ENCODE results near the gene KLHL10. TPM values are rescaled to one million over a fixed set of nuclear protein-coding genes. Genes with fewer than 3 reads are reported as not detected.

KLHL10 gene
- total RNA-seq, 5 donors from 2014 or later (not counting 1 experiment from before 2014, with no cell fraction given), result not detected

GRCh38 chr17:41806685-41807445 is 30.8 kb upstream of the KLHL10 start:
- ATAC-seq (replicated peaks in 1 of 4) (no peak), DNase-seq (no peak)
- ChIA-PET POLR2A (no interaction called here), CTCF (interaction anchor here in 1 of 2 donors (0.6 kb wide), 1 partner anchor 1413 kb away, joined by 3 read pairs; no protein-coding TSS in a partner anchor)
- no peak overlapping the region for H3K27ac ChIP-seq (ENCODE audit: low read length)
- H3K36me3 ChIP-seq (ENCODE audit: control insufficient read depth in 2 of 2, extremely low read depth in 1 of 2, insufficient read depth in 1 of 2, low read length in 1 of 2), result no peaks in the 10 kb centered on the region
- H3K9me3 ChIP-seq, result no peaks in the 10 kb centered on the region
- H3K27ac Mint-ChIP-seq, result no peak overlapping the region
- H3K4me1 ChIP-seq (ENCODE audit: control insufficient read depth in 1 of 2, extremely low read depth in 1 of 2, insufficient read depth in 2 of 2, low read length in 2 of 2), result peaks cover 0 to 22% of the 10 kb centered on the region in 2 experiments
- no peak overlapping the region for H3K4me3 ChIP-seq (ENCODE audit: control insufficient read depth in 1 of 2, extremely low read depth in 1 of 2, low read length in 1 of 2)
- H3K9me3 Mint-ChIP-seq, result no peaks in the 10 kb centered on the region
- H3K27me3 ChIP-seq (replicated peaks in 1 of 2; ENCODE audit: control insufficient read depth in 2 of 2, extremely low read depth in 1 of 2, insufficient read depth in 2 of 2, low read length in 1 of 2), result peaks cover 0 to 15% of the 10 kb centered on the region in 2 experiments
- peaks cover 15 to 17% (median 15%) of the 10 kb centered on the region in 3 donors for H3K4me1 Mint-ChIP-seq
- 70% methylated on average over 4 of the region's 8 CpGs for WGBS (ENCODE audit: insufficient coverage)
- H3K36me3 Mint-ChIP-seq, result peaks cover 3% of the 10 kb centered on the region
- H3K4me3 Mint-ChIP-seq, result no peak overlapping the region
- H3K27me3 Mint-ChIP-seq, result no peaks in the 10 kb centered on the region

DNA sequence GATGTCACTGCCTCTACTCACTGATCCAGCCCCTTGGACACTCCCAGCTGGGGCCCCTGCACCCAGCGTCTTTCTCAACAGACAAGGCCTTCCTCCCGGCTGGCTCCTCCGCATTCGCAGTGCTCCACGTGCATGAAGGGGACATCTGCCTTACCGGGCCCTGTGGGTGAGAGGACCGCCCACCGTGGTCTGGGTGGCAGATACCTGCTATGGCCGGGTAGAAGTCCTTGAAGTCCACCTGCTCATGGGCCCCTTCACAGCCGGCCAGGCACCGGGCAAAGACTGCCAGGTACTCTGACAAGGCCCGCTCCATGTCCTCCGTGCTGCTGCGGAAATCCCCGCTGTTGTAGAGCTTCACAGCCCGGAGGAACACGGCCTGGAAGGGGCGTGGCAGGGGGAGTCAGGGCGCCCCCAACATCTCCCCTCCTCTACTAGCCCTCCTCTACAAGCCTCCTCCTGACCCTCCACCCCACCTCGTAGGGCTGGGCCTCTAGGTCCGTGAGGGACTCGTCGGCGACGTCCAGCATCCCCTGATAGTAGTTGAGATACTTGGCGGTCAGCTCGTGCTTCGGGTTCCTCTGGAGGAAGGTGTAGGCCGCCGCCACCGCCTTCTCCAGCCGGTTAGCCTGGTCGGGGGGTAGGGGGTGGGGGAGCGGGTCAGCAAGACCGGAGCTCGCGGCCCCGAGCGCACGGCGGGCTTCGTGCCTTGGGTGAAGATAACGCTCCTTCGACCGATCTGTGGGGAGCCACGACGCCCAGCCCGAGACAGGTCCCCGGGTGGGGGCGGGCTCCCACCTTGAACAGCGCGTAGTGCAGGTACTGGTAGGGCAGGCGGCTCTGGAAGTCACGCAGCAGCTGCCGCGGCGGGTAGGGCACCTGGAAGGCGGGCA is 26.7 kb upstream of the KLHL10 start:
- no peak overlapping the region for H3K27ac ChIP-seq (ENCODE audit: low read length)
- peak overlapping the region; percentile 68 to 96 (median 84) for H3K4me3 Mint-ChIP-seq
- no peaks in the 10 kb centered on the region for H3K9me3 Mint-ChIP-seq
- no peak overlapping the region for H3K27ac Mint-ChIP-seq
- DNase-seq (peak in 6 of 35 experiments; percentile 9 to 27 (median 23)), ATAC-seq (replicated peaks in 1 of 4) (peak; percentile 53 to 61 (median 60))
- WGBS (ENCODE audit: insufficient coverage), result 33% methylated on average over 41 of the region's 58 CpGs
- peak overlapping the region; percentile 64 to 75 for H3K4me3 ChIP-seq (ENCODE audit: control insufficient read depth in 1 of 2, extremely low read depth in 1 of 2, low read length in 1 of 2)
- H3K36me3 ChIP-seq (ENCODE audit: control insufficient read depth in 2 of 2, extremely low read depth in 1 of 2, insufficient read depth in 1 of 2, low read length in 1 of 2), result no peaks in the 10 kb centered on the region
- ChIA-PET POLR2A (interaction anchor here in 1 of 2 donors (0.6 kb wide), 1 partner anchor 120 kb away, joined by 5 read pairs; the partner anchor contains the start of gene ODAD4), CTCF (interaction anchor here (0.6 to 2.1 kb wide), 5 partner anchors 9 to 73 kb away, joined by 3 to 7 read pairs (median 4); partner anchors contain the start of gene JUP (in 1 of the 2))
- H3K4me1 Mint-ChIP-seq, result peaks cover 20 to 28% (median 25%) of the 10 kb centered on the region in 3 donors
- H3K4me1 ChIP-seq (ENCODE audit: control insufficient read depth in 1 of 2, extremely low read depth in 1 of 2, insufficient read depth in 2 of 2, low read length in 2 of 2), result peaks cover 0 to 33% of the 10 kb centered on the region in 2 experiments
- H3K27me3 Mint-ChIP-seq, result no peaks in the 10 kb centered on the region
- peaks cover 0 to 24% of the 10 kb centered on the region in 2 experiments for H3K27me3 ChIP-seq (replicated peaks in 1 of 2; ENCODE audit: control insufficient read depth in 2 of 2, extremely low read depth in 1 of 2, insufficient read depth in 2 of 2, low read length in 1 of 2)
- no peaks in the 10 kb centered on the region for H3K9me3 ChIP-seq
- H3K36me3 Mint-ChIP-seq, result peaks cover 3% of the 10 kb centered on the region

DNA sequence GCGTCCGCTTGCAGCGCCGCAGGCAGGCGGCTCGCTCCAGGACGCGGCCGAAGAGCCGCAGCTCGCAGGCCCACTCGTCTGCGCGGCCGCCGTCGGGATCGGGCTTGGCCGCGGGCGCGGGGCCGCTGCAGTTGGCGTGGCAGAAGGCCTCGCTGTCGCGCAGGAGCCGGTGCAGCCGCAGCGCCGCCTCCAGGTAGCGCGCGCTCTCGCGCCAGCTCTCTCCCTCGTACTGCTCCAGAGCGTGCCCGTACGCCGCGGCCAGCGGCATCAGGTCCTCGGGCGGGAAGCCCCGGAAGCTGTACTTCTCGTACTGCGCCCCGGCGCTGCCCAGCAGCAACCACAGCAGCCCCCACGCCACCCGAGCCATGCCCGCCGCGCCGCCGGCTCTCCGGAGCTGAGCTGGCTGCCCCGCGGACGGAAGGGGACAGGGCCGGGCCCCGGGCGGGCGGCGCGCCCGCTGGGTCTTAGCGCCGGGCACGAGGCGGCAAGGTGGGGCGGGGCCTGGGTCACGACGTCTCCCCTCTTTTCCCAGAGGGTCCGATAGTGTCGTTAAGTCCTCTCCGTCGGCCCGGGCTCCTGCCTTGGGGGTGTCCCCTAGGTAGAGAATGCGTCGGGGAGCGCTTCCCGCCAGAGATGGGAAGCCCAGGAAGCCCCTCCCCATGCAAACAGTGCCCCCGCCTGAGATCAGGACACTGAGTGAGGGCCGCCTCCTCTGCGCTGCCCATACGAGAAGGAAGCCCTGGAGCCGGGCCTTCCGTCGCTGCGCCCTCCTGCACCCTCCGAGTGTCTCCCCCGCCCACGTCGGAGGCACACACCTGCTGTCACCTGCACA is 25.9 kb upstream of the KLHL10 start, which contains the start of gene P3H4:
Gene P3H4, minus strand, starts transcription at position 401 of the 832 bp plus-strand sequence. Its CDS starts 34 bp downstream, at position 367.
- H3K4me1 Mint-ChIP-seq, result peaks cover 20 to 28% (median 25%) of the 10 kb centered on the region in 3 donors
- peak within 1 kb of the TSS; percentile 22 to 57 for H3K27ac Mint-ChIP-seq
- no peaks in the 10 kb centered on the region for H3K9me3 ChIP-seq
- ChIA-PET POLR2A (interaction anchor here in 1 of 2 donors (0.6 to 1.0 kb wide), 2 partner anchors 119 to 124 kb away, joined by 3 to 5 read pairs; partner anchors contain the start of gene ODAD4), CTCF (interaction anchor here (0.6 to 2.1 kb wide), 6 partner anchors 7 to 76 kb away, joined by 3 to 7 read pairs (median 4); partner anchors contain the start of gene JUP (in 1 of the 2))
- peak within 1 kb of the TSS; percentile 84 to 96 (median 90) for H3K4me3 Mint-ChIP-seq
- peaks cover 3% of the 10 kb centered on the region for H3K36me3 Mint-ChIP-seq
- DNase-seq (peak; percentile 34 to 85 (median 67)), ATAC-seq (replicated peaks in 1 of 4) (peak; percentile 92 to 94 (median 92))
- no peaks in the 10 kb centered on the region for H3K9me3 Mint-ChIP-seq
- peak within 1 kb of the TSS; percentile 64 to 75 for H3K4me3 ChIP-seq (ENCODE audit: control insufficient read depth in 1 of 2, extremely low read depth in 1 of 2, low read length in 1 of 2)
- H3K27me3 Mint-ChIP-seq, result no peaks in the 10 kb centered on the region
- WGBS (ENCODE audit: insufficient coverage), result under 1% methylated on average over 84 of the region's 96 CpGs
- peaks cover 0 to 25% of the 10 kb centered on the region in 2 experiments for H3K27me3 ChIP-seq (replicated peaks in 1 of 2; ENCODE audit: control insufficient read depth in 2 of 2, extremely low read depth in 1 of 2, insufficient read depth in 2 of 2, low read length in 1 of 2)
- H3K27ac ChIP-seq (ENCODE audit: low read length), result no peak within 1 kb of the TSS
- H3K4me1 ChIP-seq (ENCODE audit: control insufficient read depth in 1 of 2, extremely low read depth in 1 of 2, insufficient read depth in 2 of 2, low read length in 2 of 2), result peaks cover 0 to 33% of the 10 kb centered on the region in 2 experiments
- H3K36me3 ChIP-seq (ENCODE audit: control insufficient read depth in 2 of 2, extremely low read depth in 1 of 2, insufficient read depth in 1 of 2, low read length in 1 of 2), result no peaks in the 10 kb centered on the region

GRCh38 chr17:41812381-41813151 is 25.1 kb upstream of the KLHL10 start, which contains the start of gene FKBP10:
FKBP10 (plus strand) TSS chr17:41813004; CDS start chr17:41813035, 31 bp downstream.
- CTCF ChIA-PET, result interaction anchor here in 1 of 2 donors (0.7 to 2.1 kb wide), 3 partner anchors 8 to 26 kb away, joined by 3 to 6 read pairs (median 3); partner anchors contain the start of gene JUP
- DNase-seq (peak in 26 of 35 experiments; percentile 8 to 56 (median 37)), ATAC-seq (replicated peaks in 1 of 4) (peak; percentile 4 to 20 (median 8))
- H3K4me1 ChIP-seq (ENCODE audit: control insufficient read depth in 1 of 2, extremely low read depth in 1 of 2, insufficient read depth in 2 of 2, low read length in 2 of 2), result peaks cover 0 to 33% of the 10 kb centered on the region in 2 experiments
- no peaks in the 10 kb centered on the region for H3K36me3 ChIP-seq (ENCODE audit: control insufficient read depth in 2 of 2, extremely low read depth in 1 of 2, insufficient read depth in 1 of 2, low read length in 1 of 2)
- no peaks in the 10 kb centered on the region for H3K9me3 ChIP-seq
- POLR2A ChIA-PET, result interaction anchor here in 1 of 2 donors (0.6 to 1.0 kb wide), 2 partner anchors 9 to 124 kb away, joined by 3 to 7 read pairs; no protein-coding TSS in a partner anchor
- peaks cover 0 to 30% of the 10 kb centered on the region in 2 experiments for H3K27me3 ChIP-seq (replicated peaks in 1 of 2; ENCODE audit: control insufficient read depth in 2 of 2, extremely low read depth in 1 of 2, insufficient read depth in 2 of 2, low read length in 1 of 2)
- 3% methylated on average over 17 of the region's 35 CpGs for WGBS (ENCODE audit: insufficient coverage)
- Mint-ChIP-seq H3K9me3 (no peaks in the 10 kb centered on the region), H3K36me3 (peaks cover 3% of the 10 kb centered on the region), H3K27ac (peak within 1 kb of the TSS; percentile 22 to 57), H3K4me3 (peak within 1 kb of the TSS; percentile 84 to 96 (median 90)), H3K27me3 (no peaks in the 10 kb centered on the region), H3K4me1 (peaks cover 20 to 28% (median 25%) of the 10 kb centered on the region in 3 donors)
- H3K4me3 ChIP-seq (ENCODE audit: control insufficient read depth in 1 of 2, extremely low read depth in 1 of 2, low read length in 1 of 2), result peak within 1 kb of the TSS; percentile 64 to 75
- no peak within 1 kb of the TSS for H3K27ac ChIP-seq (ENCODE audit: low read length)

- POLR2A ChIA-PET, result interaction anchor here in 1 of 2 donors (0.6 to 1.0 kb wide), 2 partner anchors 9 to 125 kb away, joined by 3 to 7 read pairs; no protein-coding TSS in a partner anchor
- Histone ChIP-seq H3K4me1 (ENCODE audit: control insufficient read depth in 1 of 2, extremely low read depth in 1 of 2, insufficient read depth in 2 of 2, low read length in 2 of 2) (peaks cover 0 to 33% of the 10 kb centered on the region in 2 experiments), H3K4me3 (ENCODE audit: control insufficient read depth in 1 of 2, extremely low read depth in 1 of 2, low read length in 1 of 2) (no peak overlapping the region), H3K27me3 (replicated peaks in 1 of 2; ENCODE audit: control insufficient read depth in 2 of 2, extremely low read depth in 1 of 2, insufficient read depth in 2 of 2, low read length in 1 of 2) (peaks cover 0 to 33% of the 10 kb centered on the region in 2 experiments), H3K9me3 (no peaks in the 10 kb centered on the region), H3K36me3 (ENCODE audit: control insufficient read depth in 2 of 2, extremely low read depth in 1 of 2, insufficient read depth in 1 of 2, low read length in 1 of 2) (no peaks in the 10 kb centered on the region), H3K27ac (ENCODE audit: low read length) (no peak overlapping the region)
- H3K27me3 Mint-ChIP-seq, result no peaks in the 10 kb centered on the region
- H3K27ac Mint-ChIP-seq, result no peak overlapping the region
- H3K4me3 Mint-ChIP-seq, result peak overlapping the region; percentile 59 to 96 (median 70)
- H3K4me1 Mint-ChIP-seq, result peaks cover 20 to 28% (median 25%) of the 10 kb centered on the region in 3 donors
- ATAC-seq (replicated peaks in 1 of 4) (no peak), DNase-seq (no peak)
- WGBS (ENCODE audit: insufficient coverage), result 59% methylated on average over 6 of the region's 12 CpGs
- H3K36me3 Mint-ChIP-seq, result peaks cover 3% of the 10 kb centered on the region
- no peaks in the 10 kb centered on the region for H3K9me3 Mint-ChIP-seq
- CTCF ChIA-PET, result interaction anchor here in 1 of 2 donors (2.1 kb wide), 1 partner anchor 27 kb away, joined by 6 read pairs; the partner anchor contains the start of gene JUP
Measured at GRCh38 chr17:41813152-41813680, 24.4 kb upstream of the KLHL10 start.
